GM18520 (cell line): ENCODE results near the gene ACTR8.

ENCODE experiments used
- ATAC-seq: cut with Tn5 transposase; IDR thresholded peaks from one replicate; pipeline ENCODE4 v1.9.1; 2021; ENCODE audit not compliant: unreplicated experiment

ACTR8 gene

DNA sequence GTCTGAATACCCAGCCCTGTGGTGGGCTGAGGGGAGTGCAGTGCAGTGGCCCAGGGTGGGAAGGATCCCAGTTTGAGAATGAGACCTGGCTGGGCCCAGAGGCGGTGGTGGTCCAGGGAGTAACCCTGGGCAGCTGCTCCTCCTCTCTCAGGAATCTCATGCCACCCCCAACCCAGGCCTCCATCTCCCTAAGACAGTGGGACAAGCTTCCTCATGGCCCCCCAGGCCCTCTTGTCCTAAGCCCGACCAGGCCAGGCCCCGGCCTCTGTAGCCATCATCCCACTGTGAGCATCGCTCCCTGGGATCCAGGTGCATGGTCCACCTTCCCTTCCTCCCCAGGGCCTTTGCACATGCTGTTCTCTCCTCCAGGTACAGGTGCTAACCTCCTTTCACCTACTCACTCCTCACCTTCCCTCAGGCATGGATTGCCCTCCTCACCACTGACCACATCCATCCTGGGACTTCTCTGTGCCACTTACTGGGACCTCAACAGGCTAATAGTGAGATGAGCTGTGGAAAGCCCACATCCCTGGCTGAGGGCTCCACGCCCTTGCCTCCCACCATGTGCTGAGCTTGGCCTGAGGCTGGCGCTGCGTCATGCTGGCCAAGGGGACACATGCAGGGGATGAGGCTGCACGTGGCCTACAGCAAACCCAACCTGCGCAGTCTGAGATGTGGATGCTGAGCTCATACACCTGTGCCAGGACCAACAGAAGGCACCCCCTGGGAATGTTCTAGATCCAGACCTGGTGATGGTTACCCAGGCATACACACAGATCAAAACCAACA, 45.7 kb downstream of the ACTR8 start:
- ATAC-seq = no peak

DNA sequence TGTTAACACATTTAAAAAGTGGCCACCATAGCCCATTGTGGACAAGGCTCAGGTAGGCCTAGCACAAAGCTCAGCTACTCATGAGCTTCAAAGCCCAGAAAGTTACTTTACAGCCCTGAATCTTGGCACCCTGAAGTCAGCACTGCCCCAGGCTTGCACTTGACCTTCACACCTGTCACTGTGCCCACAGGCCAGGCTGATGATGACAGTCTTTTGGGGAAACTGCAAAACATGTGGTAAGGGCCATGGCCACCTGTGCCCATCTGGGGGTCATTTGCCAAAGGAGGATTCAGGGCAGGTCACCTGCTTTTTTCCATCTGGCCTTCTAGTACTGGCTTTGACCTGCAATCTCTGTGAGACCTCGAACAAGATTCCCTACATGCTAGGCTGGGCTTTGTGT, 46.7 kb downstream of the ACTR8 start:
- no peak for ATAC-seq

DNA sequence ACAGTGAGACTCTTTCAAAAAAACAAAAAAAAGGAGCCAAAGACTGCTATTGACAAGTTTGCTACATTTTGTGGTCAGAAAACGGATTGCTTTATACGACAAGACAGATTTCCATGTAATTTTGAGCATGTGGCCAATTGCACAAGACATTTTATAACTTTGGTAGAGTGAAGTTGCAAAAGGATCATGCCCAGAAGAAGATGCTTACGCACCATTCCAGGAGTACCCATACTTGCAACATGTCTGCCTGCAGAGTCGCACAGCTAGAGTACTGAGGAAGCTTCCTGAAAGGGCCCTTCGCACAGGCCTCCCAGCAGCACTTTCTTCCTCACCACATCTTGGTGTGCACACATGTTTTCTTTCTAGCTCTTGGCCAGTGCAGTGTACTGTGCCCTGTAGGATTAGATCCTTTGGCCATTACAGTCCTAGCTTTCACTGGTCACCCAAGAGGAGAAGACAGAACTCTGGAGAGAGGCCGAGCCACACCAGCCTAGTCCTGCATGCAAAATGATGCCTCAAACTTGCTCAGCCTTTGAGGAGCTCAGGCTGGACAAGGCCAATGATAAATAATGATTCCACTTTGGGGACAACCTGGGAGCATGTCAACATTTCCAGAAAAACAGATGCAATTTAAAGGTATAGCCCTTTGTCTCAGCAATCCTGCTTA, 47.4 kb downstream of the ACTR8 start:
- no peak for ATAC-seq

DNA sequence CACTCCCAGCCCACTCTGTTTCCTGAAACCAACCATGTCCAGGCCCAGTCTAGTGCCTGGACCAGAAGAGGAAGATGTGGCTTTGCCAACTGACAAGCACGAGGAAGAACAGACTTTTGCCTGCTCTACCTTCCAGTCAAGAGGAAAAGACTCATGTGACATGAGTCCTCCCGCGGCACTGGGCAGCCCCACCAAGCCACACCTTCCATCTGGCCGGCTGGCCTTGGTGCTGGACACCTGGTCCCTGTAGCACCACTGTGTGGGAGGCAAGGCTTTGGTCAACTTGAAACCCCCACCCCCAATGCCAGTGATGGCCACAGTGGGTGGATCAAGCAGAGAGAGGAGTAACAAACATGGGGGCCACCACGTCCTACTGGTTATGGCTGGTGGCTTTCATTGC, 48.3 kb downstream of the ACTR8 start:
- no peak for ATAC-seq

DNA sequence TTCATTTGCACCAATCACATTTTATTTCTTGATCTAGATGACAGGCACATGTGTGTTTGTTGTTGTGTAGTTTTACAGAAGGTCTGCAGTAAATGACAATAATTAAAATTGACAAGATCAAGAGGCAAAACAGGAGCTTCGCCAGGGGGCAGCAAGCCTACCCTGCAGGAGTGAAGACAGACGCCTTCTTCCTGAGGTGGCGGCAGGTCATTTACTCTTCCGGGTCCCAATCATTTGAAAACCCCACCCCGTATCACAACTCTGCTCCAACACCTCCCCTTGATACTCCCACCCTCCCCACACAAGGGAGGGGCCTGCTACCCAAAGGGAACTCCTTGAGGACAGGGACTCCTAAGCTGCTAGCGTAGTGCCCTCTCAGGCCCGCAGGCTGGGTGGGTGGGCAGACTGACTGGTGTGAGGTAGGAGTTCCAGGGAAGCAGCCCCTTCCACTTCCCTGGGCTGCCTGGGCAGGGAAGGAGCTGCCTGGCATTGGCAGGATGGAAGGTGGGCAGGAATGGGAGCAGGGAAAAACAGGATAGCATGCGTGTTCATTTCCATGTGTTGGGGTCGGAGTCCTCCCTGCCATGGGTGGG, 48.8 kb downstream of the ACTR8 start:
- ATAC-seq = no peak

DNA sequence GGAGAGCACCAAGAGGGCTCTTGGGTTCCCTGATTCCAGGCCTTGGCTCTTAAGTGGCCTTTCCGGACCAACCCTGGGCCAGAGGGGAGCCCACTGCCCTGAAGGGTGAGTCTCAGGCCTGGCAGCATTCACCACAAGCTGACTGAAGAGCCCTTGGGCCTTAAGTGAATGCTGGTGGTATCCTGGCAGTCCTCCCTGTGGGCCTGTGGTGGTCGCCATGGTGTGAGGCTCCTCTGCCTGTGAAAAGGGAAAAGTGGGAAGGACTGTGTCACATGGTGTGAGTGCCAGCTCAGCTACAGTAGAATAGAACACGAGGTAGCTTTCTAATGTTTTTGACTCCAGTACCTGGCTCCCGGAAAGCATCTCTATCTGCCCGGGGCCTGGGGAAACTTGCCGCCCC, 51.0 kb downstream of the ACTR8 start:
- ATAC-seq = no peak

DNA sequence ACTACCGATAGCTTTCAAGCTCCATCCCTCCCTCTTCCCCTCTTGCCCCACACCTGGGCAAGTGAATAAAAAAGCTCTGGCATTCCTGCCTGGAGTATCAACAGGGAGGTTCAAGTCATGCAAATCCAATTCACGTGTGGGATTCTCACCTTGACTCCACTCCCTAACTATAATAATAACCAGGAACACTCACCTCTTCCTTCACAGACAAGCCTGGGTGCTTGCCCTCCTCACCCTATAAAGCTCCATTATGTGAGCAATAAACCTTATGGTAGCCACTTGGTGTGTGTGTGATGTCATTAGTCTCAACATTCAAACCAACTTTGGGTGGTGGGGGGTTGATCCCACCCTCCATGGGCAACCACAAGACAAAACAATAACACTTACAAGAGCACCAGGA, 52.3 kb downstream of the ACTR8 start:
- ATAC-seq = no peak

DNA sequence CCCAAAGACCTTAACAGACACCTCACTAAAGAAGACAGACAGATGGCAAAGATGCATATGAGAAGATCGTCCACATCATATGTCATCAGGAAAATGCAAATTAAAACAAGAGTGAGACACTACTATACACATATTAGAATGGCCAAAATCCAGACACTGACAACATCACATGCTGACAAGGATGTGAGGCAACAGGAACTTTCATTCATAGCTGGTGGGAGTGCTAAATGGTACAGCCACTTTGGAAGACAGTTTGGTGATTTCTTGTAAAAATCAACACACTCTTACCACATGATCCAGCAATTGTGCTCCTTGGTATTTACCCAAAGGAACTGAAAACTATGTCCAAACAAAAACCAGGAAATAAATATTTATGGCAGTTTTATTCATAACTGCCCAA, 53.4 kb downstream of the ACTR8 start:
- ATAC-seq = no peak

DNA sequence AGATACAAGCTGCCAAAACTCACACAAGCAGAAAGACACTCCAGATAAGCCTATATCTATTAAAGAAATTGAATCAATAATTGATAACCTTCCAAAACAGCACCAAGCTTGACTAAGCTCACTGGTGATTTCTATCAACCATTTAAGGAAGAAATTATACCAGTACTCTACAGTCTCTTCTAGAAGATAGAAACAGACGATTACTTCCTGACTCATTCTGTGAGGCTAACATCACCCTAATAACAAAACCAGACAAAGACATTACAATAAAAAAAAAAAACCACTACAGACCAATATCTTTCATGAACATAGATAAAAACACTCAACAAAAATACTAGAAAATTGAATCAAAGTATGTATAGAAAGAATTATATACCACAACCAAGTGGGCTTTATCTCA, 55.9 kb downstream of the ACTR8 start:
- no peak for ATAC-seq

DNA sequence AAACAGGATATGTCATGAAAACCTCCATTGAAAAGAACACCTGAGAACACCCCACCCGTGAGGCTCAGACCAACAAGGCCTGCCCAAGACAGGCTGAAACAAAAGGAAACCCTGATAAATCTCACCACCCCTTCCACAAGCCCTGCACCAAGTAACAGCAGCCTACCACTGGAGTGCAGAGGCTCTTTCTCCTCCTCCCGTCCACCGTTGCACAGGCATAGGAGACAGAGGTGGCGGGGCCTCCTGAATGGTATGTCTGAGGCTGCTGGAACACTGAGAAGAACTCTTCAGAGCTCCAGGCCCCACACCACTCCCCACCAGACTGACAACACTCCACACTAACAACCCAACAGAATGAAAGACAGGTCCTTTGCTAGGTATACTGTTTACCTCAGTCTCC, 57.2 kb downstream of the ACTR8 start:
- no peak for ATAC-seq

DNA sequence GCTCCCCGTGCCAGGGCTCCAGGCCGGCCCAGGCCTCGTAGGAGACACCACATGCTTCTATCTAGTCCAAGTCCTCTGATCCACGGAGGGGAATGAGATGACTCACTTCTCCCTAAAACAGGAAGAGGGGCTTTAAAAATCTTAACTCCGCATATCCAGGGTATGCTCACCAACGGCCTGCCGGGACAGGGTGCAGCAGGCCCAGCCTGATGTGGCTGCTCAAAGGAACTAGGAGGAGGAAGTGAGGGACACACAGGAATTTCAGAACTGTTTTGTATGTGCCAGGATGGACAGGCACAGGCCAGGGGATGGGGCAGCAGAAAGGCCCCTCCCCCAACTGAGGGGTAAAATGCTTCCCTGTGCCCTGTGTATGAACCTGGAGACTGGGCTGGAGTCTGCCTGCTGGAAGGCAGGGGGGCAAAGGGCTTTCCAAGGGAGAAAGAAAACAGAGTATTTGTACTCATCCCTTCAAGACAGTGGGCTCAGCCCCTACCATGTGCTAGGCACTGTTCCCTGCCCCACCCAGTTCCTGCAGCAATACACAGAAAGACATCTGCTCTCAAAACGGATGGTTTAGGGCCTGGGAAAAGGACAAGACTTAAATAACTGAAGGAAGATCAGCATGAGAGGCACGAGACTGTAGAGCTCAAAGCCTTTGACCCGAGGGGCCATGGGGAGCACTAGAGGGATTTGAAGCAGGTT, 57.8 kb downstream of the ACTR8 start:
- ATAC-seq = no peak

DNA sequence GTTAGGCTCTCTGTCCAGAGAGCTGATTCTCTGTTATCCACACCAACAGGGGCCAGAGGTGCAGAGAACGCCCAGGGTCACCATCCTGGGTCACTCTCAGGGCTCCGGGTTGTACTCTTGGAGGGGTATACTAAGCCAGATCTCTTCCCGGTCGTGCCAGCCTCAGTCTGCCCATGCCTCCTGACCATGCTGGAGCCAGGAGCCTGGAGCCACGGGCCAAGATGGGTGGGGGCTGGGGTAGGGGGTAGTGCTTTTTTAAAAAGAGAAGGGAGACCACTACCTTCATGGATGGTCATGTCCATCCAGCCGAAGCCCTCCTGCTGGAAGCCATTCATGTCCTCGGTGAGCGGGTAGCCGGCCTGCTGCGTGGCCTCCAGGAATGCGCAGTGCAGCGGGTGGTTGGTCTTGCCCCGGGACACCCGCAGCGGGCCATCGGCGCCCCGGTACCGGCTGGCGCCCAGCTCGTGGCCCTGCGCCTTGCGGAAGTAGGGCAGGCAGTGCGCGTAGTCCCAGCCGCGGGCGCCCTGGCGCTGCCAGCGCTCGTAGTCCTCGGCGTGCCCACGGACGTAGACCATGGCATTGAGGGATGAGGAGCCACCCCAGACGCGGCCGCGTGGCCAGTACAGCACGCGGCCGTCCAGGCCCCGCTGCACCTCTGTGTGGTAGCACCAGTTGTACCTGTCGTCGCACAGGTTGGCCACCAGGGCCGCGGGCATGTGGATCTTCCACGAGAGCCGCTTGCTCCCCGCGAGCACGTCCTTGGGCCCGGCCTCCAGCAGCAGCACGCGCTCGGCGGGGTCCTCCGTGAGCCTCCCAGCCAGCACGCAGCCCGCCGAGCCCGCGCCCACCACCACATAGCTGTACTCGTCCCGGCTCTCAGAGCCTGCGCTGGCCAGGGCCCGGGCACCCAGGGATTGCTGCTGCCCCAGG, 58.7 kb downstream of the ACTR8 start:
- ATAC-seq = no peak

DNA sequence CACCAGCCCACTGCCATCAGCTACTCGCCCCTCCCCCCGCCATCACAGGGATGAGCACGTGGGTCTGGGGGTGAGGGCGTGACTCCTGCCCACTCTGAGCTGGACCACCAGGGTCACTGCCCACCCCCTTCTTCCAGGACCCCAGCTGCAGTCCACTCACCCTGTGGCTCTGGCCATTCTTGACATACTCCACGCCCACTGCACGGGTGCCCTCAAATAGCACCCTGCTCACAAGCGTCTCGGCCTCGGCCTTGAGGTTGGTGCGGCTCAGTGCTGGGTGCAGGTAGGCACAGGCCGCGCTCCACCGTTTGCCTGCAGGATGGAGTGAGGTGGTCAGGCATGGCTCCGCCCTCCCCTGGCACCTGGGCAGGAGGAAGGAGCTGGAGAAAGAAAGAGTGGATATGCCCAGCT, 59.6 kb downstream of the ACTR8 start:
- ATAC-seq = no peak

DNA sequence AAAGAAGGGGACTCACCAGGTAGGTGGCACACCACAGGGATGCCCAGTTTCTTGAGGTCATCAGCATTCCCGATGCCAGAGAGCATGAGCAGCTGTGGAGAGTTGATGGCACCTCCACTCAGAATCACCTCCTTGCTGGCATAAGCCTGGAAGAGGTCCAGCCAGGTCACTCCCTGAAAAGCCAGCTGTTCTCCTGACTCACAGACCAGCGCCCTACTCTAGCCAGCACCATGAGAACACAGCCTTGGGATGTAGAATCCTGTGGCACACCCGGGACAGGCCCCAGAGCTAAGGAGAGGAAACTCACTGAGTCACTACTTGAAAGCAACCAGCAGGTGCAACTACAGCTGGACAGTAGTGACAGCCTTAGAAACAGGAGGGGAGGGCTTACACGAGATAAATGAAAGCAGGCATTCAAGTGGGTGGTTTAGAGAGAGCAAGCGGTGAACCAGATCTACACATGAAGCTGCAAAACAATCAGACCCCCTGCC, 60.3 kb downstream of the ACTR8 start:
- no peak for ATAC-seq

DNA sequence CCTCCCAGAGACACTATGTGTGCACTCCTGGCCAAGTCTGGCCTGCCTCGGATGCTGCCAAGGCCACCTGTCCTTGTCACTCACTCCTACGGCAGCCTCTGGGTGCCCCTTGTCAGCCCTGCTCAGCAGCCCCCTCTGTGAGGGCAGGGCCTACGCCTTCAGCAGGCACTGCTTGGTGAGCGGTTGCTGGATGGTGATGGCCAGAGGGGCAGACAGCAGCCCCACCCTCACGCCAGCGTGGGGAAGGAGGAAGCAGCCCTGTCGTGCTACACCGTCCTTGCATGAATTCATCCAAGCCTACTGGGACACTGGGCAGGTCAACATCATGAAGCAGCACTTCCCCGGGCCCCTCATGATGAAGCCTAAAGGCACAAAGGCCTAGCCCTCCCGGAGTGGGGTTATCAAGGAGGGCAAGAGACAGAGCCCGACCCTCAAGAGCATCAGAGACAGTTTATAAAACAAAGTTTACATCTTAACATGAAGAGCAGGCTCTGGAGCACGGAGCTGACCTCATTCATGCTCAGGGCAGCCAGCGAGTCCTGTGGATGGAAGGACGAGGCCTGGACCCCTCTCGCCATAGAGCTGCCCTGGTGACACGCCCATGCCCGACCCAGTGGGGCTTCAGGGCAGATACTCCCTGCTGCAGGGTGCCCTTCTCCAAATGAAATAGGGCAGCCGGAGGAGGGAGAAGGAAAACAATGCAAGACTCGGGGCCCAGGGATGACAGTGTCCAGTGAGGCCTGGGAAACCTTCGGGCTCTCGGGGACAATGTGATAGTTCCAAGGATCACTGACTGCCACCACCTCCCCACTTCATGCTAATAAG, 61.0 kb downstream of the ACTR8 start:
- ATAC-seq = no peak

DNA sequence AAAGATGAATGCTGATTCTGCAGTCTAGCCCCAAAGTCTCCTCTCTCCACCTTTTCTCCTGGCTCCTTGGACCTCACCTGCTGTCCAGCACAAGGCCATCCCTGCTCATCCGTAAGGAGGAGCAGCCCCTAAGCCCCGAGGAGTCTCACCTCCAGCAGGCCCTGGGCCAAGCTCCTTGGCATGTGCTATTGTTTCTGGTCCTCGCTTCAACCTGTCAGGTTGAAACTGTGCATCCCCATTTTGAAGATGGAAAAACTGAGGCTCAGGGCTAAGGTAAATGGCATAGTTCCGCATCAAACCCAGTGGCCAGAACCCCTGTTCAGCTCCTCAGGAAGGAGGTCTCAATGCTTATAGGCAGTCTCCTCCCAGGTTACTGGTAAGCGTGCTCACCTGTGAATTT, 61.9 kb downstream of the ACTR8 start:
- no peak for ATAC-seq

DNA sequence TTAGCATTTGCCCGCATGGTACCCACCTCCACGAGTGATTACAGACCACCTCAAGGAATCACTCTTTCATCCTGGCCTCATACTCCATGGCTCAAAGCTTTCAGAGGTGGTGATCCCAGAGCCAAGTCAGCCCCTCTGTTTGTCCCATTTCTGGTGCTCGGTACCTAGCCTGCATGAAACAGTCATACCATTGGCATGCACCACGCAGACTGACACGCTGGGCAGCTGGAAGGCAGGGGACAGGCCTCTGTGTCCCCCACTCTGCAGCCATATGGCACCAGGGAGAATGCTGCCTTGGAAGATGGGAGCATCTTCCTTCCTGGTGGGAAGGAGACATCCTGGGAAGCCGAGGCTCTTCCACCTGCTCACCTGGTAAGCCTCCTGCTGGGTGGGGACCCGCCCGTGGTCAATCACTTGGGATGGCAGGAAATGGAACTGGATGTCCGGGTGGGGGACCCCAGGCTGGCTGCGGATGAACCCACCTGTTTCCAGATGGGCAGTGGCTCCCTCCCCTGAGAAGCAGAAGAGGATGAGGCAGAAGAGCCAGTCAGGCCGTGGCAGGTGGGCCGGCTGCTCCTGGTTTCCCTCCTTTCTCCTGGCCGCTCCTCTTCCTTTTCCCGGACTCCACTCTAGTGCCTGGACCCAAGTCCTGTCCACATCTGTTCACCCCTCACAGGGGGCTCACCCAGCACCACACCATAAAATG, 62.6 kb downstream of the ACTR8 start:
- no peak for ATAC-seq

DNA sequence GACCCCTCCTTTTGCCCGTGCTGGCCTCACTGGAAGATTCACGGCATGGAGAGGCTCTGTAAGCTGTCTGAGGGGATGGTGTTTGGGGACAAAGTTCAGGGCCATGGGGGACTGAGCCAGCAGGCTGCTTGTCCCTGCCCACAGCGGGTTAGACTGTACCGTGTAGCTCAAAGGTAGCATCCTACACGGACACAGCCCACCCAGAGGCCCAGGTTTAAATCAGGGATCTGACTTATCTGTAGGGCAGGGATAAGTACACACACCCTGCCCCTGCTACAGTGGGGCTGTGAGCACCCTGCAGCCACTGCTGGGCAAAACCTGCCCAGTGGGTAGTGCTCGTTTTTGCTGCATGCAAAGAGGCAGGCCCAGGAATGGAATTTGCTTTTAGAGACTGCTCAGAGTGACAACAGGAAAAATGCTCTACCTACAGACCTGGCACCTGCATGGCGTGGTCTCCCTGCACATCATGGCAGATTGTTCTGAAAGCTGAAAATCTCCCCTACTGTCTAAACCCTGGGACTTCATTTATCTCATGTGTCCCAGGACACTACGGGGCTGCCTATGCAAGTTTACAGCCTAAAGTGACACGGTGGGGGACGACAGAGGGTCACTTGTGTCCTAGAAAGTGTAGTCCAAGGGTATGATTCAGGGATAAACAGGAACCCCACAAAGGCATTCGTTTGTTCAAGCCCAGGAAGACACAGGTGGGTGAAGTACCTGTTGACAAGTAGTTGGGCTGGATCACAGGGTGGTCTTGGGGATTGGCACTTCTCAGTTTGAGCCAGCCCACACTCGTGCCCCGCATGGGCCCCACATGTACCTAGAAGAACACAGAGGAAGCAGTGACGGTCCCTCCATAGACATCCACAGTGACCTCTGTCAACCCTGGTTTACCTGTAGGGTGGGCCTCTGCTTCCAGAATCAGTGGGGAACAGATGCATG, 63.5 kb downstream of the ACTR8 start:
- no peak for ATAC-seq
